ENCODE data around the gene CAMK1. TPM values are rescaled to one million over a fixed set of nuclear protein-coding genes. Genes with fewer than 3 reads are reported as not detected.
A peak's percentile ranks its signal among the peaks of the same experiment; 100 is the strongest.

CAMK1 gene
- total RNA-seq, 2 donors from 2014 or later, result 10.9 to 34.9 TPM

DNA sequence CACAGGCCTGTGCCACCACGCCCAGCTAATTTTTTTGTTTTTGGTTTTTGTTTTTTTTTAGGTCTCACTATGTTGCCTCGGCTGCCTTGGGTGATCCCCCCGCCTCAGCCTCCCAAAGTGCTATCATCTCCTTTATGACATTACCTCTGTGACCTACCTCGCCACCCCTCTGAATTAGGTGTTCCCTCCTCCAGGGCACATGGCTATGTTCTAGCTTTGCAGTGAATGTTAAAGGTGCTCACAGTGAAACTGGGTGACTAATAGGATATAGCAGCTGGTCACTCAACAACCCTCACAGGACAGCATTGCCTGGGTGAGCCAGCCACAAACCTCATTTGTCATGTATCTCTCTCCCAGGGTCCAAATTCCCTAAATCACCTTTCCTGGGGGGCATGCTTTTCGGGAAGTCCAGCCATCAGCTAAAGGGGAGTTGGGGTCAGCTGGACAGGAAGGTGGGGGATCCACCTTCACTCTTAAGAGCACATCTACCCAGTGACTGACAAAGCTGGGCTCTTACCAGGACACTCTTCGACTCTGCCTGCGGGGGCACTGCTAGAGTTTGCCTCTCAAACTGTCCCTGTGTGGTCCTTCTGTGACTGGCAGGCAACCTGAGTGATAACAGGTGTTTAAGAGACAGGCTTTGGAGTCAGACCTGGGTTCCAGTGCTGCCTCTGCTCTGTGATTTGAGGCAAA, 38.7 kb upstream of the CAMK1 start:
- peak overlapping the region; percentile 73 to 97 (median 88) for H3K27ac ChIP-seq
- H3K9me3 ChIP-seq, result no peaks in the 10 kb centered on the region
- intact Hi-C loops (cut with DNase I), result no loop called here
- no peak overlapping the region for H3K4me3 ChIP-seq
- no peaks in the 10 kb centered on the region for H3K27me3 ChIP-seq
- DNase-seq, result peak in 1 of 4 donors; percentile 24
- peaks cover 21% of the 10 kb centered on the region for H3K4me1 ChIP-seq
- peaks cover 0 to 17% of the 10 kb centered on the region in 2 donors for H3K36me3 ChIP-seq (replicated peaks in 1 of 2; ENCODE audit: insufficient read depth in 1 of 2, low read depth in 2 of 2)
- no peak for ATAC-seq
- TF ChIP-seq POLR2A (IDR thresholded peaks at IDR 0.05), result no peak
- TF ChIP-seq, protein P1, sequence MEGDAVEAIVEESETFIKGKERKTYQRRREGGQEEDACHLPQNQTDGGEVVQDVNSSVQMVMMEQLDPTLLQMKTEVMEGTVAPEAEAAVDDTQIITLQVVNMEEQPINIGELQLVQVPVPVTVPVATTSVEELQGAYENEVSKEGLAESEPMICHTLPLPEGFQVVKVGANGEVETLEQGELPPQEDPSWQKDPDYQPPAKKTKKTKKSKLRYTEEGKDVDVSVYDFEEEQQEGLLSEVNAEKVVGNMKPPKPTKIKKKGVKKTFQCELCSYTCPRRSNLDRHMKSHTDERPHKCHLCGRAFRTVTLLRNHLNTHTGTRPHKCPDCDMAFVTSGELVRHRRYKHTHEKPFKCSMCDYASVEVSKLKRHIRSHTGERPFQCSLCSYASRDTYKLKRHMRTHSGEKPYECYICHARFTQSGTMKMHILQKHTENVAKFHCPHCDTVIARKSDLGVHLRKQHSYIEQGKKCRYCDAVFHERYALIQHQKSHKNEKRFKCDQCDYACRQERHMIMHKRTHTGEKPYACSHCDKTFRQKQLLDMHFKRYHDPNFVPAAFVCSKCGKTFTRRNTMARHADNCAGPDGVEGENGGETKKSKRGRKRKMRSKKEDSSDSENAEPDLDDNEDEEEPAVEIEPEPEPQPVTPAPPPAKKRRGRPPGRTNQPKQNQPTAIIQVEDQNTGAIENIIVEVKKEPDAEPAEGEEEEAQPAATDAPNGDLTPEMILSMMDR (IDR thresholded peaks at IDR 0.05), result peak in 1 of 7 experiments; percentile 11
- 74 to 75% methylated on average over 6 to 7 of the region's 7 CpGs for WGBS, 2 donors

DNA sequence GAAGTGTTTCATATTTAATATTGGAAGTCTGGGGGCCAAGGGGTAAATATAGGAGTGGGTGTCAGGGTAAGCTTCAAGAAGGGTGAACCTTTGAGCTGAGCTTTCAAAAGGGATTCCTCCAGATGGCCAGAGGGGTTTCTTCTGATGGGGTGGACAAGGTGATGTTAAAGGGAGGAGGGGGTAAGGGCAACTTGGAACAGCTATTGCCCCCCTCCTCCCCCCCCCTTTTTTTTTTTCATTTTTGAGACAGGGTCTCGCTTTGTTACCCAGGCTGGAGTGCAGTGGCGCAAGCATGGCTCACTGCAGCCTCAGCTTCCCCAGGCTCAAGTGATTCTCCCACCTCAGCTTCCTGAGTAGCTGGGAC, 38.2 kb upstream of the CAMK1 start:
- no peak for DNase-seq
- Histone ChIP-seq H3K9me3 (no peaks in the 10 kb centered on the region), H3K27me3 (no peaks in the 10 kb centered on the region), H3K4me1 (peaks cover 21% of the 10 kb centered on the region), H3K36me3 (replicated peaks in 1 of 2; ENCODE audit: insufficient read depth in 1 of 2, low read depth in 2 of 2) (peaks cover 0 to 22% of the 10 kb centered on the region in 2 donors), H3K4me3 (no peak overlapping the region), H3K27ac (peak overlapping the region in 1 of 4 donors; percentile 97)
- no peak for ATAC-seq
- WGBS, 2 donors, result 83 to 89% methylated on average over 2 of the region's 2 CpGs
- TF ChIP-seq, protein P1 (IDR thresholded peaks at IDR 0.05), result no peak
- TF ChIP-seq POLR2A (IDR thresholded peaks at IDR 0.05), result no peak
- intact Hi-C loops (cut with DNase I), result no loop called here

DNA sequence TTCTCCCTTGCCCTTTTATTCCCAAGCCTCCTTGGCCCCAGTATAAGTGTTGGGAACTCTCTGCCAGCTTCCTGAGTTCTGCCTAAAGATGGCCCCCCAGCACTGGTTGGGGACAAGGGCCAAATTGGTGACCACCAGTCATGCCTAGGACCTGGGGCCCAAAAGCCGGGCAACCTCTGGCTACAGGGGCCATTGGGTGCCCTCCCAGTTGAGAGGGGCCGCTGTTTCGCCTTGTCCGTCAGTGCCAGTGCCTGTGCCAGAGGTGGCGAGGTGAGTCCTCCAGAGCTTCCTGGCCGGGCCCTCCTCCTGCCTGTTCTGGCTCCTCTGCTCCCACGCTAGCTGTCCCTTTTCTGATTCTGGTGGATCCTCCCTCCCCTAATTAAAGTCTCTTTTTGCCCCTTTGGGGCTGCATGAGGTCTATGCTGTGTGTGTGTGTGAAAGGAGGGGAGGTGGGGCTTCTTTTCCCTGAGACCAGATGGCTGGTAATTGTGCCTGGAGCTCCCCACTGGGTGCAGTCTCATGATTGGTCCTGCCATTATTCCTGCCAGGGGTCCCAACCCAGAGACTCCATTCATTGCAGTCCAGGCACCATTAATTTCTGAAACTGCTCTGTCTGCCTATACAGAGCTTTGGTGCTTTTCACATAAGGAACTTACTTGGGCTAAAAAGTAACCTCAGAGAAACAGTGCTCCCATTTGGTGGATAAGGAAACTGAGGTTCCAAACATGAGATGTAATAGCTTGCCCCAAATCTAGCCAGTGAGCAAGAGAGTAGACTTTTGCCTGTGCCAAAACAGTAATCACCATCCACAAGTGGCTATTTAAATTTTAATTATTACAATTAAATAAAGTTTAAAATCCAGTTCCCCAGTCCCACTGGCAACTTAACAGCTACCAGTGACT, 37.2 kb upstream of the CAMK1 start:
- Histone ChIP-seq H3K27ac (no peak overlapping the region), H3K4me1 (peaks cover 21% of the 10 kb centered on the region), H3K9me3 (no peaks in the 10 kb centered on the region), H3K27me3 (no peaks in the 10 kb centered on the region), H3K36me3 (replicated peaks in 1 of 2; ENCODE audit: insufficient read depth in 1 of 2, low read depth in 2 of 2) (peaks cover 0 to 25% of the 10 kb centered on the region in 2 donors), H3K4me3 (no peak overlapping the region)
- WGBS, 2 donors, result 93 to 98% methylated on average over 6 of the region's 7 CpGs
- no peak for TF ChIP-seq POLR2A (IDR thresholded peaks at IDR 0.05)
- TF ChIP-seq, protein P1 (IDR thresholded peaks at IDR 0.05), result no peak
- ATAC-seq (no peak), DNase-seq (no peak)
- intact Hi-C loops (cut with DNase I), result no loop called here

DNA sequence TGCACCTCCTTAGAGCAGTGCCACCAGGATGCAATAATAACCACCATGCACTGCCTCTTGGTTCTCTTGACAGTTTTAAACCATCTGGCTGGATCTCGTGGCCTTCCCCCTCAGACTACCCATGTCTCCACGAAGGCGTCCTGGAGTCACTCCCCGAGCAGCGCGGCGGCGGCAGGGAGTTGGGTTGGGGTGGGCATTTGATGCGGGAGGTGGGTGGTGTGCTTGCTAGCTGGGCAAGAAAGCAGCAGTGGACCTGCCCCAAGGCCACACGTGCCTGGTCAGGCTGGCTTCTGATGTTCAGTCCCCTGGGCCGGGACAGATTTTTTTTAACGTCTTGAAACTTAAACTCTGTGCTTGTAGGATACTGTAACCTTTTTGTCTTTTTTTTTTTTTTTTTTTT, 36.4 kb upstream of the CAMK1 start:
- intact Hi-C loops (cut with DNase I), result no loop called here
- TF ChIP-seq, protein P1 (IDR thresholded peaks at IDR 0.05), result no peak
- no peak for DNase-seq
- 84% methylated on average over 4 to 12 of the region's 12 CpGs for WGBS, 2 donors
- H3K4me3 ChIP-seq, result no peak overlapping the region
- H3K36me3 ChIP-seq (replicated peaks in 1 of 2; ENCODE audit: insufficient read depth in 1 of 2, low read depth in 2 of 2), result peaks cover 0 to 31% of the 10 kb centered on the region in 2 donors
- peaks cover 21% of the 10 kb centered on the region for H3K4me1 ChIP-seq
- no peaks in the 10 kb centered on the region for H3K9me3 ChIP-seq
- no peaks in the 10 kb centered on the region for H3K27me3 ChIP-seq
- no peak for ATAC-seq
- no peak overlapping the region for H3K27ac ChIP-seq

Data from body of pancreas (tissue), 4 donors.